ENCODE results near the gene EML1.

DNA sequence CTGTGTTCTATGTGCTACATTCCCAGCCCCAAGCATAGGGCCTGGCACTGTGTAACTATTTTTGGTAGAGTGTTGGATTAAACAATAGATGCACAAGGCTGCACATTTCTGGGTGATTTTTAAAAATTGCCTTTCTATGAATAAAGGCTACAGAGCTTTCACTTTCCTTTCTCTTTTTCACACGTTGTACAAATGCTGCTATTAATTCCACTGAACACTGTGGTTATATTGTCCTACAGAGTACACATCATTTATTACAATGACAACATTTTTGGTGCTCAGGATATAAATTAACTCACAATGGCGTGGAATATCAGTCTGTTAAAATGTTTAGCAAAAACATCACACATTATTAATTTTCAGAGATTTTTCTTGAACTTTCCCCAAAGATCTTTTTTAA is 3.6 kb upstream of the EML1 start:
- TF ChIP-seq, protein P1, sequence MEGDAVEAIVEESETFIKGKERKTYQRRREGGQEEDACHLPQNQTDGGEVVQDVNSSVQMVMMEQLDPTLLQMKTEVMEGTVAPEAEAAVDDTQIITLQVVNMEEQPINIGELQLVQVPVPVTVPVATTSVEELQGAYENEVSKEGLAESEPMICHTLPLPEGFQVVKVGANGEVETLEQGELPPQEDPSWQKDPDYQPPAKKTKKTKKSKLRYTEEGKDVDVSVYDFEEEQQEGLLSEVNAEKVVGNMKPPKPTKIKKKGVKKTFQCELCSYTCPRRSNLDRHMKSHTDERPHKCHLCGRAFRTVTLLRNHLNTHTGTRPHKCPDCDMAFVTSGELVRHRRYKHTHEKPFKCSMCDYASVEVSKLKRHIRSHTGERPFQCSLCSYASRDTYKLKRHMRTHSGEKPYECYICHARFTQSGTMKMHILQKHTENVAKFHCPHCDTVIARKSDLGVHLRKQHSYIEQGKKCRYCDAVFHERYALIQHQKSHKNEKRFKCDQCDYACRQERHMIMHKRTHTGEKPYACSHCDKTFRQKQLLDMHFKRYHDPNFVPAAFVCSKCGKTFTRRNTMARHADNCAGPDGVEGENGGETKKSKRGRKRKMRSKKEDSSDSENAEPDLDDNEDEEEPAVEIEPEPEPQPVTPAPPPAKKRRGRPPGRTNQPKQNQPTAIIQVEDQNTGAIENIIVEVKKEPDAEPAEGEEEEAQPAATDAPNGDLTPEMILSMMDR (IDR thresholded peaks at IDR 0.05 in 8 of 11, conservative IDR thresholded peaks at IDR 0.05 in 3 of 11), result no peak
- TF ChIP-seq POLR2A (IDR thresholded peaks at IDR 0.05) (no peak), POLR2AphosphoS5 (IDR thresholded peaks at IDR 0.05) (no peak)

All from spleen (tissue), 7 donors.